Measurements from ENCODE around the gene CYP3A4.
"Not testable (repeated sequence)": the region's sequence is repeated elsewhere in the genome, so short reads cannot be mapped to it uniquely, and the experiment has no call there.

The CYP3A4 gene

DNA sequence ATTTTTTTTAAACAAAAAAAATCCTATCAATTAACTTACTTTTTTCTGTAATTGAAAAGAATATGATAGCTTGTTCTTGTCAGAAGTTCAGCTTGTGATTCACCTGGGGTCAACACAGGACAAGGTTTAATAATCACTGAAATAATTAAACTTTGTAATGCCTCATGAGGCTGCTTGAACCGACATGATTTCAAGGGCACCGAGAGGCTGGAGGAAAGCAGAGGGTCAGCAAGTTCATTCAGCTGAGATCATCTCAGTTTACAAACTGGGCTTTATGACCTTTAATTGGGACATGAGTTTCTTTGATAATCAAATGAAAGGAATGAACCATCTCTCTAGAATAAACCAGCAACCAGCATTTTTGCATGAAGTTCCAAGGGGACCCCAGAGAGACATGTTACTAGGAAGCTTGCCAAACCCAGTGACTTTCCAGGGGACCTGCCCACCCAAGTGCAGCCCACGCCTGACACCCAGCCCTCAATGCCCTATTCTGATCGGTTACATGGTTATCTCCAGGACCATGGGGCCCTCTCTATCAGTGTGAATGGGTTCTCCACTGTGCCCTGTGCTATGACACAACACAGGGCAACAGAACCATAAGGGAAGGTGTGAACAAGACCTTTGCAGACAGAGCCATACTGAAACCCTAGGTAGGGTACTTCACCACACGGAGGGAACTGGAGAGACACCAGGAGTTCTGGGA is 7.8 kb upstream of the CYP3A4 start:
- no peak for DNase-seq

DNA sequence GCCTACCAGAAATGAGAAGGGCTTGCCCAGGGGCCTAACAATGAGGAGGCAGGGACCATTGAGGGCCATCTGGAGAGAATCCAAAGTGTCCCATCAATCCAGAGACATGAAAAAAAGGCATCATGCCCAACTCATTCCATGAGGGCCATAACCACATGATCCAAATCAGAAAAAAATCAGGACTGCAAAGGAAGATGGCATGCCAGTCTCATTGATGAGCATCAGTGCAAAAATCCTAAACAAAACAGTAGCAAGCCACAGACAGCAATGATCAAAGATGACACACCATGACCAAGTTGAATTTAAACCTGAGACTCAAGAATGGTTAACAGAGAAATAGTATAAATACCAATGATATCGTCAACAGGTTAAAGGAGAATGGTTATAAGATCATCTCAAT is 7.0 kb upstream of the CYP3A4 start:
- DNase-seq = no peak

DNA sequence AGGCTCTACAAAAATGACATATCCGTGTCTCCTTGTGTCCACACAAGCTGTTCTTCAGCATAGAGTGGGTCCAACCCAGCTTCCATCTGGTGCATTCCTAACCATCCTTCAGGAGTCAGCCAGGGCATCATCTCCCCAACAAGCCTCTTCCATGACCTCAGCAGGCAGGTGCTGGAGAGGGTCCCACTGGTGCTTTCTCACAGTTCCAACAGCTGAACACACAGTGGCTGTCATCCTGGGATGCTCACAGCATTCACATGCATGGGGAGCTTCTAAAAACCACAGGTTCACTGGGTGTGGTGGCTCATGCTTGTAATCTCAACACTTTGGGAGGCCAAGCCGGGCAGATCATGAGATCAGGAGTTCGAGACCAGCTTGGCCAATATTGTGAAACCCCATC is 6.4 kb upstream of the CYP3A4 start:
- no peak for DNase-seq

DNA sequence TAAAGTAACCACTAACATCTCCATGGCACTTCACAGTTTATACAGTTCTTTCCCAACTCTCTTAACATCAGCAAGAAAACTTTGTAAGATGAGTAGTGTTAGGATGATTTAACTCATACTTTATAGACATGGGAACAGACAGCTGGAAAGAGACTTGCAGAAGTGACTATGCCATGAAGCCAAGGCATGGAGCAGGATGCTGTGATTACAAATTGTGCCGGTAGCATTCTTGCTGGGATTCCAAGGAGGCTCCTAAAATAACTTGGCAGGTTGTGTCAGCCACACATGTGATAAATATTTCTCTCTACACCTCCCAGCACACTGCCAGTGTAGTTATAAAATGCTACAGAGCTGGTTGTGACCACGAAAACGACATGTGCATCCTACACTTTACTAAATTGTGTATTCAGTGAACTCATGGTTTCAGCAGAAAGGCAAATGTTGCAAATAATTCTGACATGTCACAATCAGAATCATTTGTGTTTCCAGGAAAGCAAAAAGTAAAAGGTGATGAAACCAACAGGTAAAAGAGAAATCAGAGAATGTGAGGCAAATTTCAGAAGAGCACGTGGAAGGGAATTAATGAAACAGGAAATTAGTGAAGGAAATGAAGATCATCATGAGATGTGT is 5.6 kb upstream of the CYP3A4 start:
- no peak for DNase-seq

DNA sequence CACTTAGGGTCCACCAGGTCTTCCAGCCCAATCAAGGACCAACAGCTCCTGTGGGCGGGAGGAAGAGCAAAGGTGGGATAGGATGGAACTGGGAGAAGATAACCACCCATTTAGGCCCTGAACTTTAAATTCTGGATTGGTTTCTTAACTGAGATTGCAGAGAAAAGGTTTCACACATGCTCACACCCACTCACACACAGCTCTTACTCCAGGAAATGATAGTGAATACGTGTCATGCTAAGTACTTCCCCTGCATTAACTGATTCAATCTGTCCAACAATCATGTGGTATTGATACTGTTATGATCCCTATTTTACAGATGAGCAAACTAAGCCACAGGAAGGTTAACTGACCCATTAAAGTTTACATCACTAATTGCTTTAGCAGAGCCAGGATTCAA is 4.6 kb upstream of the CYP3A4 start:
- no peak for DNase-seq

DNA sequence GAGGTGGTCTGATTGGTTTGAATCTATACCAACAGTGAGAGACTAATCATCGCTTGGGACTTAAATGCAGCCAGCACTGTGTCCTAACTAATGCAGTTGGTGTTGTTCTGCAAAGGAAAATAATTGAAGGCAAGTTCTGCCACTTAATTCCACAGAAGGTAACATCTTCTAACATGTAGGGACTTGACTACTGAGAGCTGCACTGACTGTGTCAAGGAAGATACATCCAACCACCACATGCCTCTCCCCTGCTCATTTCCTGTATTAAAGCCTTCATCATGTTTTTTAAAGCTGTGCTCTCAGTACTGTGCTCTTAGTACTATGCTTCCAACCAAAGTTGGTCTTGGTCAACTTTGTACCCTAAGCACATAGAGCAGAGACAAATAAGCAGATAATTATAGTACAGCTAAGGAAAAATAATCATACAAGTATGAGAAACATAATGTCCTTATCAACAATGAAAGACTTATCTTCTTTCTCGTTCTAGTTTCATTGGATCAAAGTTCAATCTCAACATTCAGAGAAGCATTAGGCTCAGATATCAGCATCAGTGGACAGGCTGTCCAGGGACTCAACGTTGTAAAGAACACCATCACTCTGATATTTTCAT is 2.8 kb upstream of the CYP3A4 start:
- DNase-seq = no peak

DNA sequence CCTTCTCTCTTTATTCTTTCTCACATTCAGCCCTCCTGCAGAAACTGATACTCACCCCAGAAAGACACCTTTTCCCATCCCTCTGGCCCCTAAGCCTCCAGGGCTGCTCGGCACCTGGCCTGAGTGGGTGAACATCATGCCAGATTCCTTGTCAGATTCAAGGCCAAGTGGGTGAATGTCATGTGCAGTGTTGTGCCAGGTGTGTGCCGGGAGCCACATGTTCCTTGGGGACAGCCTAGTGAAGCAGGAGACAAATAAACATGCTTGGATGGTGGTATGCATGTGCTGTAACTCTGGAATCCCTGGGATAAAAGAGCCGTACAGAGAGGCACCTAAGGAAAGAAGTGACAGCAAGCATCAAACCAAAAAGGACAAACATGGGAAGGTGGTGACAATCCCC is 1.7 kb upstream of the CYP3A4 start:
- DNase-seq = not testable (repeated sequence)

DNA sequence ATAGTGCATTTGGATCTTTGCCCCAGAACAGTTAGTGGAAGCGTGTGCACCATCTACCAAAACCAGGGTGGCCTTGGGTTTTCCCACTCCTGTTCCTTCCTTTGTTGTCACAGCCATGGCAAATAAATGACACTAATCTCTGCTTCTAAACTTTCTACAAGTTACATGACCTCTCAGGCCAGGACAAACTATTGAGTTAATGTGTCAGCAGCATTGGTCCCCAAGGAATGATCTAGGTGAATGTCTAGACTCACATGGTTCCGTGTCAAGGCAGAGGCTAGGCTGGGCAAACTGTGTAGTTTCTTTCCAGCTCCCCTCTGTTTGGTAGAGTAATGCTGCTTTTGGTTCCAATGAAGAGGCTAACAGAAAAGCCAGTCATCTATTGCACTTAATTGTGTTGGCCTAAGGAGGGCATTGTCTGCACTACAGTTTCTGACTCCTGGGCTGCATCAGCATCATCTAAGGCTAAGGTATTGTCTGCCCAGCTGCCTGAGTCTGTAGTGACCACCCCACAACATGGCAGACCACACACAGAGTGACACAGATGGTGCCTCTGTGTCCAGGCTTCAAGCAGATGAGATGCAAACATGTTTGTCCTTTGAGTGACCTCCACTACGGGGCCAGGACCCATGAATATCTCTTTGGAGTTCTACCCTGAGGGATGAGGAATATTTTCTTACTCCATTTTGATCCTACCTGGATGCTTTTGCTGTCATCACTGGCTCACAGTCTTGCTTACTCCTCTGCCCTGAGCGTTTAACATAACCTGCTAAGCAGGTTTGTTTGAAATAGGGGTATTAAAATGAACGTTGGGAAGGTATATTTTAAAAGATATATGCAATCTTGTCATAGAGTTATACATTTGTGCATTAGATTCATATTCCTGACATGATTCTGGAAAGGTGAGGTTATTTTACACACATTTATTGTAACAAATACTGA is 1.7 kb downstream of the CYP3A4 start:
- DNase-seq = no peak

DNA sequence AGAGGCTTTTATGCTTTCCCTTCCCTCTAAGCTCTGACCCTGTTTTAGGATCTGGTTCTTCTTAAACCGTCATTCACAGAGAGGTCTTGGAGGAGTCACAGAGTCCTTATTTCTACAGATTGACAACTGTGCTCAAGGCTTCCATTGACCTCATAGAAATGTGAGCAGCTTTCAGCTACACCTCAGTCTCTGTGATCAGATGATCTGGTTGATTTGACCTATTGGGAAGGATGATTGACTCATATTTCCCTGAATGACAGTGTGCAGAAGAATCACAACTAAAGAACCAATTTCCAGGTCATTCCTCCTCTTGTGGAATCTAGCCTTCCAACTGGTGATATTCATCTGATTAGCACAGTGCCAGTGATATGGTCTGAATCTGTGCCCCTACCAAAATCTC is 3.4 kb downstream of the CYP3A4 start:
- no peak for DNase-seq

DNA sequence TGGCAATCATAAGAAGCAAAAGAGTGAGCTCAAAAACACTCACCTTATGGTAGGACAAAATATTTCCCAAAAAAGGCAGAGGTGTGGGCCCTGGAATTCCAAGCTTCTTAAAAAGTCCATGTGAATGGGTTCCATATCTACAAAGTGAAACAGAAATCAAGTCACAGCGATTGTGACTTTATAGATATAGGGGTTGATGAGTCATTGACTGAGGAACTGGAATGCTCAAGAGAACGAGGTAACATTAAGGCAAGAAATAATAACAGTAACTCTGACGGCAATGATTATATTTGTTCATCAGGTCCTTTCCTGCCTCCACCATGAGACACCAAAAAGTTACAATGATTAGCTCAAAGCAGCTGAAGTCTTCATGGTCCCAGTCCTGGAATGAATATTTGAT is 4.0 kb downstream of the CYP3A4 start:
- DNase-seq = no peak

DNA sequence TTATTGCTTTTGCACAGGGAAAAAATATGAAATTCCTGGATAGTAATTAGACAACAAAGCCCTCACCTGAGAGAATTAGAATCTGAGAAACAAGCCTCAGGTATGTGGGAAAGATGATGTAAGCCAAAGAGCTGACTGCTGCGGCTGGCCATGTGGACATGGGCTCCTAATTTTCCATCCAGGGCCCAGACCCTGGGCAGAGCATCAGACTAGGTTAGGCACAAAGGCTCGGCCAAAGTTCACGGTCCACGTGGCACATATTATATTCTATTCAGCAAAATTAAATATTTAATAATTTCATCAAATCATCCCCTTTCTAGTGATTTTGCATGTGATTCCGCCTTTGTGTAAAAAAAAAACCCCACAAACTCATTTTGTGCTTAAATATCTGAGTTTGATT is 5.1 kb downstream of the CYP3A4 start:
- no peak for DNase-seq

DNA sequence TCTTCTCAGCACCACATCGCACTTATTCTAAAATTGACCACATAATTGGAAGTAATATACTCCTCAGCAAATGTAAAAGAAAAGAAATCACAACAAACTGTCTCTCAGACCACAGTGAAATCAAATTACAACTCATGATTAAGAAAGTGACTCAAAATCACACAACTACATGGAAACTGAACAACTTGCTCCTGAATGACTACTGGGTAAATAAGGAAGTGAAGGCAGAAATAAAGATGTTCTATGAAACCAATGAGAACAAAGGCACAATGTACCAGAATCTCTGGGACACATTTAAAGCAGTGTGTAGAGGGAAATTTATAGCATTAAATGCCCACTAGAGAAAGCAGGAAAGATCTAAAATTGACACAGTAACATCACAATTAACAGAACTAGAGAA is 10.6 kb downstream of the CYP3A4 start:
- not testable (repeated sequence) for DNase-seq

DNA sequence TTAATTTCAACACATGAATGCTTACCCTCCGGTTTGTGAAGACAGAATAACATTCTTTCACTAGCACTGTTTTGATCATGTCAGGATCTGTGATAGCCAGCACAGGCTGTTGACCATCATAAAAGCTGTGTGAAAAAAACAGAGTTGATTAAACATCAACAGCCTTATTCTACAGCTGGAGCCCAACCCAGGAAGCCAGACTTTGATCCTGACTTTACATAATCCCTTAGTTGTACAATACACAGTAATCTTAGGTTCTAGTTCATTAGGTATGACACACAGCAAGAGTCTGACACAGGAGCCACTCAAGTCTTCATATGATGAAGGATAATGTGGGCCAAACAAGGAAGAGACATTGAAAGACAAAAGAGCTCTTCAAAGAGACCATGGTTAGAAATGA is 11.4 kb downstream of the CYP3A4 start:
- no peak for DNase-seq

DNA sequence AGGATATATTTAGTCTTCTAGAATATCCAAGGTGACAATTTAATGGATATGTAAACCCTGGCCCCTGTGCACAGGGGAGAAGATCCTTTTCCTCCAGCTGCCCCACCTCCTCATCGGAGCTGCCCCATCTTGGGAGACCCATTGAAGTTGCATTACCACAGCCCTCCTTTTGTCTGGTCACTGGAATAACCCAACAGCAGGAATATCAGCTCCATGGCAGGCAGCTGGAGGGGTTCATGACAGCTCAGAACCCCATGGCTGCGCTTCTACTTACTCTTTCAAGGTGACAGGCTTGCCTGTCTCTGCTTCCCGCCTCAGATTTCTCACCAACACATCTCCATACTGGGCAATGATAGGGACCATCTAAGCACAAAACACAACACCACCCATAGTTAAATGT is 14.5 kb downstream of the CYP3A4 start:
- DNase-seq = not testable (repeated sequence)

DNA sequence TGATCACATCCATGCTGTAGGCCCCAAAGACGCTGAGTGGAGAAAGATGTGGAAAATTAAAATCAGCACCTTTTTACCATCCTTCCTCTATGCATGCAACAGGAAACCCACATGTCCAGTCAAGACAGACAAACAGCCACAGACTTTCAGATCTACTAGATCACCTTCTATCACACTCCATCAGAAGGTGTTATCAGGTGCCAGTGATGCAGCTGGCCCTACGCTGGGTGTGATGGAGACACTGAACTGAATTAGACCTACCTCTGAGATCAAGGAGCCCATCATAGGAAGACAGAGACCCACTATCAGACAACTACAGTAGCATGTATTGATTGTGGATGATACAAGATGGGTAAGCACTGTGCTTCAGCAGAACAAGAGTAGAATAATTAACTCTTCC is 15.5 kb downstream of the CYP3A4 start:
- DNase-seq = no peak

DNA sequence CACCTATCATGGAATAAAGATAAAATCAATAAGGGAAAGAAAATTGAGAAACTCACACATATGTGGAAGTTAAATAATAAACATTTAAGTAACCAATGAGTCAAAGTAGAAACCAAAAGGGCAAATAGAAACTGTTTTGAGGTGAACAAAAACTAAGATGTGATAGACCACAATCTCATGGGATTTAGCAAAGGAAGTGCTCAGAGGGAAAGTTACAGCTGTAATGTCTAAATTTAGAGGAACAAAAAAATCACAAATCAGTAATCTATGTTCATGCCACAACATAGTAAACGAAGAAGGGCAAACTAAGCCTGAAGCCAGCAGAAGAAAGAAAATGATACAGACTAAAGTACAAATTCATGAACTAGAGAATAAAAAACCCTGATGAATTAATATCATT is 16.3 kb downstream of the CYP3A4 start:
- no peak for DNase-seq

DNA sequence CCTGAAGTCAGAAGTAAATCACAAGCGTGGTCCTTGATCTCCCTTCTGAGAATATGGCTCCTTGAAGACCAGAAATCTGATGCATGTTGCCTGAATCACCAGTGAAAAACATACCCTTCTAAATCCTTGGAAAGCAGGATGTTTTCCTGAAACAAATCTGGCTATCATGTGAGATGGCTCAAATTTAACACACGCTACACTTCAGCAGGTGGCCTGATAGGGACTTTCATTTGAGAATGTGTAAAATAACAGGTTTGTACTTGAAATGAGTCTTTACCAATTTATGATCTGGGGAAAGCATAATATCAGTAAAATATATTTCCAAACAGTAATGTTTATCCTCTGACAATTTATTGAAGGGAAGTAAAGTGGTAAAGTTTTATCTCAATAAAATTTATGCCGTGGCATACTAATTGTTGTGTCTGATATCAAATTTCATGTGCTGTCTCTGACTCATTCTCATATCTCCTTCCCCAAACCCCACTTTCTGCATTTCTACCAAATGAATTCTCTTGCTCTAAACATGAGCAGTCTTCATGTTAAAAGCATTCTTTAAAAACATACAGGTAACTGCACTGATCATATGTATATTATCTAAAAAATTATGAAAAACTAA is 17.4 kb downstream of the CYP3A4 start:
- no peak for DNase-seq

DNA sequence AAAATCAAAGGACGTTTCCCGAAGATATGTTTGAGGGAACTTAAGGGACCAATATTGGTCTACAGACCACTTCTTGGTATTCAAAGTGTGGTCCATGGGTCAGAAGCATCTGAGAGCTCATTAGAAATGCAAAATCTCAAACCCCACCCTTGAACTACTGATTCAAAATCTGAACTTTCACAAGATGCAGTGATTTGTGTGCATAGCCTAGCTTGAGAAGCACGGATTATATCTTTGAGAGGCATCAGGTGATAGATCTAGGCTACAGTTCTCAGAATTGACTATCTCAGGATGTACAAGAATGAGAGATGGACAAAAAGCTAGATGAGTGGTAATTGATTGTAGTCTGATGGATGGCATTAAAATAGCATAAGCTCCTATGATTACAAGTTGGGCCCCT is 19.5 kb downstream of the CYP3A4 start:
- DNase-seq = no peak

DNA sequence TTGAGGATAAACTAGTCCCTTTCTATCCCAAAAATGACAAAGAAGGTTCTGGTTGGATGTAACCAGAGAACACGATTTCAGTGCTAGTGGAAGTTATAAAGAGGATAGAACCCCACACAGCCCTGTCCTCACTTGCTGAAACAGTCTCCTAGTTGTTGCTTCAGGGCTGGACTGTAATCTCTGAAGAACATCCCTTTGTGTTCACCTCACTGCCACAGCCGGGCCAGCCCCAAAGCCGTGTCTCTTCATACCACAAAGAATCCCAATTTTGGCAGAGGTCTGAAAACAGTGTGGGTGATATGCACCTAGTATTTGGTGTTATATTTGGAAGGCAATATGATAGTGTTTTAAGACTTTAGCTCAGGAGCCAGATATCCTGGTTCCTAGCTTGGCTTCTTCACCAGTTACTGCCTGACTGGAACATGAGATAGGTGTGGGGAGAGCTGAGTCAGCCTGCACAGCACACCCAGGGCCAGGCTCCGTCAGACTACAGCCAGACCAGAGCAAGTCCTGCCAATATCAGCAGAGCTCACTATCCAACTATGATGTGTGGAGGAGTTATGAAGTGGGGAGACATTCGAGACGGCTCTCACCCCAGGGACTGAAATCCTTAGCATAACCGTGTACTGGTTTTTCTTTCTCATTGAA is 21.2 kb downstream of the CYP3A4 start:
- no peak for DNase-seq

DNA sequence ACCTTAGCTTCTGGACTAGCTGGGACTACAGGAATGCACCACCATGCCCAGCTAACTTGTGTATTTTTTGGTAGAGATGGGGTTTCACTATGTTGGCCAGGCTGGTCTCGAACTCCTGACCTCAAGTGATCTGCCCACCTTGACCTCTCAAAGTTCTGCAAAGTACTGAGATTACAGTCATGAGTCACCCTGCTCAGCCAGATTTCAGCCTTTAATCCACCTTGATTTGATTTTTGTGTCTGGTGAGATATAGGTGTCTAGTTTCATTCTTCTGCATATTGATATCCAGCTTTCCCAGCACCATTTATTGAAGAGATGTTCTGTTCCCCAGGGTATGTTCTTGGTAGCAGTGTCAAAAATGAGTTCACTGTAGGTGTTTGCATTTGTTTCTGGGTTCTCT is 28.9 kb downstream of the CYP3A4 start:
- DNase-seq = no peak

DNA sequence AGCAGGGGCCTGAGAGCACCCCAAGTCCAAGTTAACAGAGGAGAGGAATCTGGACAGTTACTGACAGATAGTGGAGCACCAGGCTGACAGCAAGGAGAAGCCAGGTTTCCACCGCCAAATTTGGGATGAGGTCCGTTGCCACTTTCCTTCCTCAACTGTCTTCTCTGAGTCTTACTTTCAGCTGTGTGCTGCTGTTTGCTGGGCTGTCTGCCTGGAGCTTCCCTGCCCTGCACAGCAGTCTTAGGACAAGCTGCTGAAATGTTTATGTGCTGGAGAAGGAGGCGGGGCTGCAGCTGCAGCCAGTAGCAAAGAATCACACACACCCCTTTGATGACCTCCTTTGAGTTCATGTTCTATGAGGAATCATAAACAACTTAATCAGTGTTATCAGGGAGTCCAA is 31.6 kb downstream of the CYP3A4 start:
- DNase-seq = no peak

DNA sequence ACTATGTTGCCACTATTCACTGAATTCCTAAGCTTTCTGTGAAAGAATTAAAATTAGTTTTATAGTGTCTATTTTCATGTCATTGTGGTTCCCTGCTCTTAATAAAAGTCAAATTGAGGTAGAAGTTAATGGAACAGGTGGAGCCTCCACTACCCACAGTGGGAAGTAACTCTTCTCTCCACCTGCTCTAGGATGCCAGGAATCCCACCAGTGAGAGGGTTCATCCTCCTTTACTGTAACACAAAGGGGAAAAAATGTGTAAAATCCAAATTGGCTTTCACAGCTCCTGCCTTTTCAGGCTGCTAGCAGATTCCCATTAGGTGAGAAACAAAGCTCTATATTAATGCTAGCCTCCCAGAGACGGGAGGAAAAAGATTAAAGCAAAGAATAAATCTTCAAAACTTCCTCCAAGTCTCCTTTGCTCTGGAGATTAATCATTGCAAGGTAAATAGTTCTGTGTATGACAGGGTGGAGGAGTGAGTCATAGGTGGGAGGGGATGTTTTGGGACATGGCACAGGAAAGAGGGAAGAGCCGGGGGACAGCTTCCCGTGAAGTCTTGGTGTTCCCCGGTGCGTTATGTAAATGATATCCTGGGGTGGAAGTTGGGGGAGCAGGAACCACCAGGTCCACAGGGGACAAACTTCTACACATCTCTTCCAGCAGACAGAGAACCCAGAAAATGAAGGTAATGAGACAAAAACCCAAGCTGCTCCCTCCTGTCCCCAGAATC is 32.5 kb downstream of the CYP3A4 start:
- not testable (repeated sequence) for DNase-seq
